ENCODE data around the gene TENM3. TPM values are rescaled to one million over a fixed set of nuclear protein-coding genes. Genes with fewer than 3 reads are reported as not detected.

Gene TENM3
- total and polyA plus RNA-seq, 2 donors (not counting 3 experiments of a cell fraction or from before 2014, with no cell fraction given) = 3.2 to 6.2 TPM

DNA sequence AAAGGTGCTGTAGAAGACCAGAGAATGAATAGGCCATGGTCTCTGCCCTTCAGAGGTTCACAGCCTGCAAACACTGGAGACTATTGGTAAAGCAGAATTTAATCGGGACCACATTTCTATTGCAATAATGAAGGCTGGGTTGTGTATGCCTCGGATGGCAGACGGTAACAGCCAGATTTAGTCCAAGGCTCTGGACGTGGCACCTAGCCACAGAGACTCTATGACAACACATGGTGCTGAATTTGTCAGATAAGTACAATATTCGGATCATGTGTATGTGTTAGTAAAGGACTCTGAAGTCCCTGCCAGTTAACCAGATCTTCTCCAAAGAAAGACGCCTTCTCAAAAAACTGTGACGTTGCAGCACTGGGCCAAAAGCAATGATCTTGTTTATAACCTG is 545.0 kb downstream of the TENM3 start:
- intact Hi-C loops (cut with micrococcal nuclease) = no loop called here
- POLR2A ChIA-PET = no interaction called here

More for the DNA sequence above, 545.0 kb downstream of the TENM3 start:
- Histone ChIP-seq H3K9ac (replicated peaks; ENCODE audit: extremely low read depth, insufficient read depth, low read length) (no peak overlapping the region), H3K4me2 (ENCODE audit: insufficient read depth, low read length) (no peak overlapping the region), H3K27me3 (ENCODE audit: control insufficient read depth in 2 of 2, insufficient read depth in 2 of 2, low read length in 2 of 2) (no peaks in the 10 kb centered on the region), H3K4me1 (ENCODE audit: control insufficient read depth, extremely low read depth, insufficient read depth, low read length) (no peaks in the 10 kb centered on the region), H3K79me2 (ENCODE audit: control insufficient read depth, insufficient read depth, low read length) (no peaks in the 10 kb centered on the region), H3K4me3 (replicated peaks in 1 of 3; ENCODE audit: insufficient read depth in 1 of 3, low read depth in 1 of 3, low read length in 3 of 3) (no peak overlapping the region), H3K27ac (ENCODE audit: insufficient read depth, low read depth, low read length) (no peak overlapping the region), H3K9me3 (replicated peaks; ENCODE audit: control insufficient read depth, insufficient read depth, low read length) (no peaks in the 10 kb centered on the region), H4K20me1 (replicated peaks; ENCODE audit: control insufficient read depth, extremely low read depth, insufficient read depth, low read length) (no peaks in the 10 kb centered on the region), H2AFZ (ENCODE audit: low read depth, low read length) (no peak overlapping the region), H3K36me3 (ENCODE audit: control insufficient read depth in 2 of 2, extremely low read depth in 1 of 2, insufficient read depth in 2 of 2, low read length in 2 of 2) (no peaks in the 10 kb centered on the region), H3K9me1 (replicated peaks; ENCODE audit: control insufficient read depth, extremely low read depth, insufficient read depth, low read length) (no peaks in the 10 kb centered on the region)
- no peak for FAIRE-seq
- no peak for DNase-seq (ENCODE audit: low read depth, low spot score)
- CTCF ChIA-PET = interaction anchor here (0.7 kb wide), 1 partner anchor 332 kb away, joined by 3 read pairs; no protein-coding TSS in a partner anchor
- dilution Hi-C loops (cut with MboI; ENCODE audit: extremely low pct_ligation_motif_present, low sequenced_read_pairs) = no loop called here
- TF ChIP-seq JUN (IDR thresholded peaks at IDR 0.05; ENCODE audit: borderline replicate concordance, insufficient read depth, insufficient read length, low read depth) = no peak
- TF ChIP-seq, protein P1, sequence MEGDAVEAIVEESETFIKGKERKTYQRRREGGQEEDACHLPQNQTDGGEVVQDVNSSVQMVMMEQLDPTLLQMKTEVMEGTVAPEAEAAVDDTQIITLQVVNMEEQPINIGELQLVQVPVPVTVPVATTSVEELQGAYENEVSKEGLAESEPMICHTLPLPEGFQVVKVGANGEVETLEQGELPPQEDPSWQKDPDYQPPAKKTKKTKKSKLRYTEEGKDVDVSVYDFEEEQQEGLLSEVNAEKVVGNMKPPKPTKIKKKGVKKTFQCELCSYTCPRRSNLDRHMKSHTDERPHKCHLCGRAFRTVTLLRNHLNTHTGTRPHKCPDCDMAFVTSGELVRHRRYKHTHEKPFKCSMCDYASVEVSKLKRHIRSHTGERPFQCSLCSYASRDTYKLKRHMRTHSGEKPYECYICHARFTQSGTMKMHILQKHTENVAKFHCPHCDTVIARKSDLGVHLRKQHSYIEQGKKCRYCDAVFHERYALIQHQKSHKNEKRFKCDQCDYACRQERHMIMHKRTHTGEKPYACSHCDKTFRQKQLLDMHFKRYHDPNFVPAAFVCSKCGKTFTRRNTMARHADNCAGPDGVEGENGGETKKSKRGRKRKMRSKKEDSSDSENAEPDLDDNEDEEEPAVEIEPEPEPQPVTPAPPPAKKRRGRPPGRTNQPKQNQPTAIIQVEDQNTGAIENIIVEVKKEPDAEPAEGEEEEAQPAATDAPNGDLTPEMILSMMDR (IDR thresholded peaks at IDR 0.05; ENCODE audit: extremely low read depth in 1 of 2, insufficient read depth in 1 of 2, low read depth in 1 of 2, low read length in 2 of 2) = no peak
- no peak for TF ChIP-seq MYC (IDR thresholded peaks at IDR 0.05; ENCODE audit: low read depth, low read length)
- no peak for TF ChIP-seq FOS (IDR thresholded peaks at IDR 0.05; ENCODE audit: borderline replicate concordance, insufficient read depth, low read length)
- no peak for TF ChIP-seq POLR2AphosphoS5 (IDR thresholded peaks at IDR 0.05; ENCODE audit: insufficient read depth, low read depth, low read length)
- no peak for TF ChIP-seq GATA2 (IDR thresholded peaks at IDR 0.05; ENCODE audit: insufficient read depth, insufficient read length, low read depth, low read length)
- TF ChIP-seq MAX (IDR thresholded peaks at IDR 0.05; ENCODE audit: insufficient read depth, insufficient read length) = no peak
- TF ChIP-seq POLR2A (IDR thresholded peaks at IDR 0.05; ENCODE audit: low read depth, low read length) = no peak
- no peak for TF ChIP-seq EZH2 (IDR thresholded peaks at IDR 0.05; ENCODE audit: borderline replicate concordance, low read depth, low read length, severe bottlenecking)
- no TSS peak for BruUV-seq (replicated peaks)
